CD14-positive monocyte (primary cell): ENCODE data around the gene HBZ. TPM values are rescaled to one million over a fixed set of nuclear protein-coding genes. Genes with fewer than 3 reads are reported as not detected.

Experiments used
- DNase-seq, 3 donors: peaks; one replicate each; pipeline ENCODE4 v3.0.0-alpha.2; 2011 to 2022
- H2AFZ ChIP-seq: 2 replicates; pipeline ENCODE4 v1.6.0; 2012; ENCODE audit warnings: mild to moderate bottlenecking, low read depth, low read length, inconsistent platforms; ENCODE audit not compliant: insufficient read depth, poor library complexity, severe bottlenecking
- H3K27ac ChIP-seq, 2 donors: 1 replicate in 1 of 2; 2 replicates in 1 of 2; pipeline ENCODE4 v1.5.1; 2012 to 2013; ENCODE audit warnings: low read length in 2 of 2, control low read depth in 1 of 2, inconsistent platforms in 1 of 2, low read depth in 1 of 2, mild to moderate bottlenecking in 1 of 2
- H3K27me3 ChIP-seq, 2 donors: one replicate each; pipeline versions ENCODE4 v1.6.0 to v1.6.1; 2011 to 2013; ENCODE audit warnings: low read length in 2 of 2; ENCODE audit not compliant: control insufficient read depth in 2 of 2, insufficient read depth in 2 of 2
- H3K36me3 ChIP-seq, 2 donors: replicated peaks in 1 of 2; 1 replicate in 1 of 2; 2 replicates in 1 of 2; pipeline versions ENCODE4 v1.5.1 to v1.6.1; 2012 to 2013; ENCODE audit warnings: low read length in 2 of 2, control low read depth in 1 of 2, inconsistent platforms in 1 of 2, mild to moderate bottlenecking in 1 of 2; ENCODE audit not compliant: insufficient read depth in 2 of 2, control insufficient read depth in 1 of 2
- H3K4me1 ChIP-seq, 2 donors: 1 replicate in 1 of 2; 2 replicates in 1 of 2; pipeline versions ENCODE4 v1.5.1 to v1.6.1; 2012 to 2013; ENCODE audit warnings: low read length in 2 of 2, control low read depth in 1 of 2, inconsistent platforms in 1 of 2, mild to moderate bottlenecking in 1 of 2, moderate library complexity in 1 of 2; ENCODE audit not compliant: insufficient read depth in 2 of 2, control insufficient read depth in 1 of 2
- H3K4me2 ChIP-seq: replicated peaks from 2 replicates; pipeline ENCODE3; 2012; ENCODE audit warnings: low read length, moderate library complexity, mild to moderate bottlenecking; ENCODE audit not compliant: poor library complexity, severe bottlenecking; ENCODE audit errors: extremely low read depth
- H3K4me3 ChIP-seq, 3 experiments: fragments of 200-600 bp in 1 of 3; sonication (generic) in 1 of 3; replicated peaks in 1 of 3; 1 replicate in 2 of 3; 2 replicates in 1 of 3; pipeline ENCODE4 v1.5.1; 2011 to 2013; ENCODE audit warnings: low read length in 3 of 3, mild to moderate bottlenecking in 3 of 3, control low read depth in 2 of 3, low read depth in 2 of 3, inconsistent platforms in 1 of 3, moderate library complexity in 1 of 3
- H3K79me2 ChIP-seq: 2 replicates; pipeline ENCODE4 v1.6.0; 2012; ENCODE audit warnings: mild to moderate bottlenecking, control low read depth, inconsistent platforms, low read length, moderate library complexity; ENCODE audit not compliant: insufficient read depth
- H3K9ac ChIP-seq: 2 replicates; pipeline ENCODE4 v1.6.0; 2017; ENCODE audit warnings: low read length, mild to moderate bottlenecking; ENCODE audit not compliant: insufficient read depth, poor library complexity, severe bottlenecking
- H3K9me3 ChIP-seq, 2 donors: replicated peaks in 1 of 2; 1 replicate in 1 of 2; 2 replicates in 1 of 2; pipeline versions ENCODE4 v1.5.1 to v1.6.1; 2012 to 2013; ENCODE audit warnings: low read length in 2 of 2, control low read depth in 1 of 2; ENCODE audit not compliant: control insufficient read depth in 1 of 2, insufficient read depth in 1 of 2
- H4K20me1 ChIP-seq: 2 replicates; pipeline ENCODE4 v1.6.0; 2012; ENCODE audit warnings: mild to moderate bottlenecking, low read length, control low read depth, moderate library complexity; ENCODE audit not compliant: insufficient read depth
- H3K27ac Mint-ChIP-seq, 7 donors: one replicate each; pipeline ENCODE4 v1.8.0; 2020; ENCODE audit warnings: mild to moderate bottlenecking in 7 of 7, mixed read lengths in 7 of 7, moderate library complexity in 6 of 7, inconsistent platforms in 2 of 7
- H3K27me3 Mint-ChIP-seq, 3 donors: one replicate each; pipeline ENCODE4 v1.8.0; 2021 to 2022; ENCODE audit warnings: low read depth in 3 of 3, mild to moderate bottlenecking in 3 of 3, mixed read lengths in 3 of 3, moderate library complexity in 3 of 3, inconsistent platforms in 1 of 3
- H3K36me3 Mint-ChIP-seq, 2 donors: one replicate each; pipeline ENCODE4 v1.8.0; 2020; ENCODE audit warnings: mixed read lengths in 2 of 2, inconsistent platforms in 1 of 2, mild to moderate bottlenecking in 1 of 2
- H3K4me1 Mint-ChIP-seq: one replicate; pipeline ENCODE4 v1.8.0; 2020; ENCODE audit warnings: mild to moderate bottlenecking, mixed read lengths
- H3K4me3 Mint-ChIP-seq, 2 donors: one replicate each; pipeline ENCODE4 v1.8.0; 2020; ENCODE audit warnings: mild to moderate bottlenecking in 2 of 2, mixed read lengths in 2 of 2, moderate library complexity in 1 of 2
- H3K9me3 Mint-ChIP-seq, 7 donors: one replicate each; pipeline ENCODE4 v1.8.0; 2020 to 2022; ENCODE audit warnings: mixed read lengths in 7 of 7, mild to moderate bottlenecking in 6 of 7, moderate library complexity in 6 of 7, inconsistent platforms in 2 of 7
- WGBS: methylation state at CpG from one replicate; pipeline ENCODE4 v1.1.5; 2013; ENCODE audit warnings: missing lambda C conversion rate; ENCODE audit not compliant: insufficient coverage; 5-methylcytosine and 5-hydroxymethylcytosine counted together
- intact Hi-C, 2 donors: fragments of 100-400 bp; cut with micrococcal nuclease; formaldehyde crosslinking; loops; one replicate each; pipeline versions ENCODE4 v1.15.0 to v1.15.1; 2023
- polyA plus RNA-seq, 3 donors: library from polyadenylated mRNA; depleted of rRNA in 1 of 3; unstranded in 2 of 3; stranded (reverse) in 1 of 3; fragments of 300-500 nt in 2 of 3; fragments of >200 nt in 1 of 3; fragmentation: Illumina TruSeq in 2 of 3; gene quantifications; 1 replicate in 2 of 3; 2 replicates in 1 of 3; pipeline ENCODE4 v1.2.3, GENCODE V29; 2012 to 2021
- TF ChIP-seq, protein P1 (sequence below): fragments of 200-600 bp; IDR thresholded peaks from one replicate; pipeline ENCODE4 v1.8.0; 2022; ENCODE audit warnings: antibody characterized with exemption, mild to moderate bottlenecking

Gene HBZ
- polyA plus RNA-seq, 3 donors: not detected

GRCh38 chr16:140175-140857 lies 12.1 kb upstream of the HBZ start:
- Mint-ChIP-seq H3K27ac (no peak overlapping the region), H3K4me1 (peaks cover 14% of the 10 kb centered on the region), H3K9me3 (peaks cover 0 to 4% (median 0%) of the 10 kb centered on the region in 7 donors), H3K36me3 (no peaks in the 10 kb centered on the region), H3K4me3 (no peak overlapping the region), H3K27me3 (peaks cover 5 to 12% (median 11%) of the 10 kb centered on the region in 3 donors)
- H4K20me1 ChIP-seq: no peaks in the 10 kb centered on the region
- no peak for DNase-seq
- no peaks in the 10 kb centered on the region for H3K36me3 ChIP-seq
- TF ChIP-seq, protein P1, sequence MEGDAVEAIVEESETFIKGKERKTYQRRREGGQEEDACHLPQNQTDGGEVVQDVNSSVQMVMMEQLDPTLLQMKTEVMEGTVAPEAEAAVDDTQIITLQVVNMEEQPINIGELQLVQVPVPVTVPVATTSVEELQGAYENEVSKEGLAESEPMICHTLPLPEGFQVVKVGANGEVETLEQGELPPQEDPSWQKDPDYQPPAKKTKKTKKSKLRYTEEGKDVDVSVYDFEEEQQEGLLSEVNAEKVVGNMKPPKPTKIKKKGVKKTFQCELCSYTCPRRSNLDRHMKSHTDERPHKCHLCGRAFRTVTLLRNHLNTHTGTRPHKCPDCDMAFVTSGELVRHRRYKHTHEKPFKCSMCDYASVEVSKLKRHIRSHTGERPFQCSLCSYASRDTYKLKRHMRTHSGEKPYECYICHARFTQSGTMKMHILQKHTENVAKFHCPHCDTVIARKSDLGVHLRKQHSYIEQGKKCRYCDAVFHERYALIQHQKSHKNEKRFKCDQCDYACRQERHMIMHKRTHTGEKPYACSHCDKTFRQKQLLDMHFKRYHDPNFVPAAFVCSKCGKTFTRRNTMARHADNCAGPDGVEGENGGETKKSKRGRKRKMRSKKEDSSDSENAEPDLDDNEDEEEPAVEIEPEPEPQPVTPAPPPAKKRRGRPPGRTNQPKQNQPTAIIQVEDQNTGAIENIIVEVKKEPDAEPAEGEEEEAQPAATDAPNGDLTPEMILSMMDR: no peak
- no peak overlapping the region for H3K4me3 ChIP-seq
- H3K9me3 ChIP-seq: no peaks in the 10 kb centered on the region
- intact Hi-C loops: no loop called here
- peaks cover 13% of the 10 kb centered on the region for H3K79me2 ChIP-seq
- H3K4me2 ChIP-seq: no peak overlapping the region
- H3K27ac ChIP-seq: no peak overlapping the region
- WGBS: 79% methylated on average over 2 of the region's 10 CpGs
- H3K27me3 ChIP-seq: peaks cover 0 to 3% of the 10 kb centered on the region in 2 donors
- H2AFZ ChIP-seq: no peak overlapping the region
- no peak overlapping the region for H3K9ac ChIP-seq
- peaks cover 8 to 9% of the 10 kb centered on the region in 2 donors for H3K4me1 ChIP-seq

GRCh38 chr16:142405-142967 lies 10.0 kb upstream of the HBZ start:
- peaks cover 5 to 6% of the 10 kb centered on the region in 2 donors for H3K4me1 ChIP-seq
- no peaks in the 10 kb centered on the region for H3K36me3 ChIP-seq
- H3K9ac ChIP-seq: no peak overlapping the region
- Mint-ChIP-seq H3K4me1 (peaks cover 6% of the 10 kb centered on the region), H3K27me3 (peaks cover 7 to 15% (median 14%) of the 10 kb centered on the region in 3 donors), H3K27ac (no peak overlapping the region), H3K9me3 (peaks cover 0 to 4% (median 0%) of the 10 kb centered on the region in 7 donors), H3K36me3 (no peaks in the 10 kb centered on the region), H3K4me3 (no peak overlapping the region)
- H3K79me2 ChIP-seq: peaks cover 6% of the 10 kb centered on the region
- H3K27me3 ChIP-seq: peaks cover 0 to 3% of the 10 kb centered on the region in 2 donors
- no peak overlapping the region for H3K27ac ChIP-seq
- H4K20me1 ChIP-seq: no peaks in the 10 kb centered on the region
- H2AFZ ChIP-seq: no peak overlapping the region
- no peak for DNase-seq
- H3K9me3 ChIP-seq: no peaks in the 10 kb centered on the region
- TF ChIP-seq, protein P1: no peak
- no peak overlapping the region for H3K4me3 ChIP-seq
- 90% methylated on average over 12 of the region's 12 CpGs for WGBS
- intact Hi-C loops: no loop called here
- no peak overlapping the region for H3K4me2 ChIP-seq
